ENCODE data around the gene PRLR.

GRCh38 chr5:35244171-35244570 lies 13.9 kb upstream of the PRLR start:
- no peak for TF ChIP-seq CHD2 (IDR thresholded peaks at IDR 0.05; ENCODE audit: low read depth, low read length)
- TF ChIP-seq MED1 (CRISPR knock-in tag; IDR thresholded peaks at IDR 0.05; ENCODE audit: borderline replicate concordance), result no peak
- no peak for TF ChIP-seq KDM1A (IDR thresholded peaks at IDR 0.05)
- no peak for TF ChIP-seq POLR2A (conservative IDR thresholded peaks at IDR 0.05)
- TF ChIP-seq ESRRA (IDR thresholded peaks at IDR 0.05; ENCODE audit: borderline replicate concordance, low read depth), result no peak

Measured in K562 (cell line).